ENCODE results near the gene ARID3A. TPM values are rescaled to one million over a fixed set of nuclear protein-coding genes. Genes with fewer than 3 reads are reported as not detected.
A peak's percentile ranks its signal among the peaks of the same experiment; 100 is the strongest.

The ARID3A gene
- total RNA-seq, 4 donors from 2014 or later: 1.3 to 22.0 (median 3.8) TPM

- no peak overlapping the region for H3K27ac ChIP-seq
- H3K9me3 ChIP-seq: no peaks in the 10 kb centered on the region
- intact Hi-C loops (cut with DNase I; ENCODE audit: low total_unique reads): loop anchor here (5.0 kb wide), 1 partner anchor 51 kb away; no protein-coding TSS in a partner anchor
- peaks cover 16 to 36% of the 10 kb centered on the region in 2 donors for H3K27me3 ChIP-seq
- H3K36me3 ChIP-seq: no peaks in the 10 kb centered on the region
- H3K4me3 ChIP-seq: no peak overlapping the region
- H3K4me1 ChIP-seq: peaks cover 0 to 36% of the 10 kb centered on the region in 2 donors
- TF ChIP-seq POLR2A (IDR thresholded peaks at IDR 0.05) (no peak), CTCF (IDR thresholded peaks at IDR 0.05) (no peak)
- DNase-seq: no peak
These were observed 7.2 kb upstream of the ARID3A start for GRCh38 chr19:918481-919198.

- no peaks in the 10 kb centered on the region for H3K9me3 ChIP-seq
- H3K4me3 ChIP-seq: no peak overlapping the region
- no peaks in the 10 kb centered on the region for H3K36me3 ChIP-seq
- TF ChIP-seq CTCF (IDR thresholded peaks at IDR 0.05): no peak
- no peak for TF ChIP-seq POLR2A (IDR thresholded peaks at IDR 0.05)
- intact Hi-C loops (cut with DNase I; ENCODE audit: low total_unique reads): loop anchor here (5.0 to 10.0 kb wide), 3 partner anchors 52 to 185 kb away; partner anchors contain the start of gene GPX4
- peaks cover 16 to 36% of the 10 kb centered on the region in 2 donors for H3K27me3 ChIP-seq
- no peak overlapping the region for H3K27ac ChIP-seq
- no peak for DNase-seq
- H3K4me1 ChIP-seq: peaks cover 0 to 35% of the 10 kb centered on the region in 2 donors
These were observed 6.4 kb upstream of the ARID3A start for GRCh38 chr19:919199-920050.

- DNase-seq: no peak
- Histone ChIP-seq H3K9me3 (no peaks in the 10 kb centered on the region), H3K4me1 (peaks cover 0 to 40% of the 10 kb centered on the region in 2 donors), H3K4me3 (no peak overlapping the region), H3K36me3 (no peaks in the 10 kb centered on the region), H3K27ac (no peak overlapping the region), H3K27me3 (peaks cover 16 to 36% of the 10 kb centered on the region in 2 donors)
- intact Hi-C loops (cut with DNase I; ENCODE audit: low total_unique reads): loop anchor here (10.0 kb wide), 2 partner anchors 155 to 185 kb away; partner anchors contain the start of gene GPX4
- no peak for TF ChIP-seq CTCF (IDR thresholded peaks at IDR 0.05)
- no peak for TF ChIP-seq POLR2A (IDR thresholded peaks at IDR 0.05)
These were observed 5.6 kb upstream of the ARID3A start for GRCh38 chr19:920051-920864.

GRCh38 chr19:924553-925086 is 1.2 kb upstream of the ARID3A start:
- no peak for DNase-seq
- no peaks in the 10 kb centered on the region for H3K9me3 ChIP-seq
- peak overlapping the region in 1 of 2 donors; percentile 79 for H3K27ac ChIP-seq
- H3K4me3 ChIP-seq: peak overlapping the region; percentile 53 to 74
- no peak for TF ChIP-seq POLR2A (IDR thresholded peaks at IDR 0.05)
- TF ChIP-seq CTCF (IDR thresholded peaks at IDR 0.05): no peak
- H3K36me3 ChIP-seq: no peaks in the 10 kb centered on the region
- intact Hi-C loops (cut with DNase I; ENCODE audit: low total_unique reads): loop anchor here (10.0 kb wide), 2 partner anchors 160 to 180 kb away; partner anchors contain the start of gene GPX4
- peaks cover 0 to 17% of the 10 kb centered on the region in 2 donors for H3K4me1 ChIP-seq
- peaks cover 3 to 17% of the 10 kb centered on the region in 2 donors for H3K27me3 ChIP-seq

Data from uterus (tissue), 4 donors.